SJCRH30 (cell line): Measurements from ENCODE around the gene LIMS2. TPM values are rescaled to one million over a fixed set of nuclear protein-coding genes. Genes with fewer than 3 reads are reported as not detected.

Experiments
- DNase-seq, 2 experiments: peaks; one replicate each; pipeline ENCODE4 v3.0.0-alpha.2; 2015 to 2020
- H3K27ac ChIP-seq: fragments of 250-450 bp; sonication (Bioruptor Pico); 2 replicates; pipeline ENCODE4 v1.5.1; 2020; ENCODE audit warnings: mild to moderate bottlenecking, moderate library complexity
- H3K27me3 ChIP-seq: fragments of 250-450 bp; sonication (Bioruptor Pico); 2 replicates; pipeline ENCODE4 v1.5.1; 2020; ENCODE audit warnings: mild to moderate bottlenecking, moderate library complexity
- H3K36me3 ChIP-seq: fragments of 250-450 bp; sonication (Bioruptor Pico); 2 replicates; pipeline ENCODE4 v1.5.1; 2020; ENCODE audit warnings: mild to moderate bottlenecking, moderate library complexity
- H3K4me1 ChIP-seq: fragments of 250-450 bp; sonication (Bioruptor Pico); 2 replicates; pipeline ENCODE4 v1.5.1; 2020; ENCODE audit warnings: mild to moderate bottlenecking, moderate library complexity
- H3K4me3 ChIP-seq: fragments of 250-450 bp; sonication (Bioruptor Pico); 2 replicates; pipeline ENCODE4 v1.5.1; 2020; ENCODE audit warnings: mild to moderate bottlenecking, moderate library complexity
- H3K9me3 ChIP-seq: fragments of 250-450 bp; sonication (Bioruptor Pico); replicated peaks from 2 replicates; pipeline ENCODE4 v1.5.1; 2020; ENCODE audit warnings: mild to moderate bottlenecking, moderate library complexity
- total RNA-seq: library from RNA; depleted of rRNA; stranded (reverse); fragments of >200 nt; shearing (Covaris generic); gene quantifications from 2 replicates; pipeline ENCODE4 v1.2.3, GENCODE V29; 2014

Gene LIMS2
- total RNA-seq, 1 experiment from 2014 or later: 5.5 TPM

GRCh38 chr2:127705391-127706065 lies 30.2 kb upstream of the LIMS2 start:
- Histone ChIP-seq H3K27me3 (no peaks in the 10 kb centered on the region), H3K4me1 (no peaks in the 10 kb centered on the region), H3K4me3 (no peak overlapping the region), H3K36me3 (peaks cover 18% of the 10 kb centered on the region), H3K9me3 (no peaks in the 10 kb centered on the region), H3K27ac (no peak overlapping the region)
- no peak for DNase-seq

GRCh38 chr2:127704641-127705390 lies 29.5 kb upstream of the LIMS2 start:
- Histone ChIP-seq H3K4me3 (no peak overlapping the region), H3K27ac (no peak overlapping the region), H3K36me3 (peaks cover 18% of the 10 kb centered on the region), H3K4me1 (no peaks in the 10 kb centered on the region), H3K9me3 (no peaks in the 10 kb centered on the region), H3K27me3 (no peaks in the 10 kb centered on the region)
- DNase-seq: no peak

DNA sequence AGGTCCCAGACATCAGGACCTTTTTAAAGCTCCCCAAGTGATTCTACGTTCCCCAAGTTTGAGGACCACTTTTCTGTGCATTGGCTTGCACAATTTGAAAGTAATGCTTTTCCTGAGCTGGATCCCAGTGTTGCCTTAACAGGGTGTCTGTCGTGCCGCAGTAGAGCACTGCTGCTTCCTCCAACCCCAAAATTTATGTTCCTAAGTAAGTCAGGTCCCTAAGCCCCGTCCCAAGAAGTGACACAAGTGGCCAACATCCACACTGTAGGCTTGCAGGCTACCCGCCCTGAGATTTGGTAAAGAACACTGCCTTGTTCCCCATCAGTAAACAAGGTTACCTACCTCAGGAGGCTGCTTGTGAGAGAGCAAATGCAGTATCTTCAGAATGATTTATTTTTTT lies 28.0 kb upstream of the LIMS2 start:
- DNase-seq: no peak

GRCh38 chr2:127702395-127703009 lies 27.2 kb upstream of the LIMS2 start:
- peaks cover 13% of the 10 kb centered on the region for H3K36me3 ChIP-seq
- peak overlapping the region; percentile 67 for H3K4me3 ChIP-seq
- H3K9me3 ChIP-seq: no peaks in the 10 kb centered on the region
- peak overlapping the region; percentile 62; the same call in 1 of the 2 replicates for H3K27ac ChIP-seq
- no peaks in the 10 kb centered on the region for H3K27me3 ChIP-seq
- no peak for DNase-seq
- H3K4me1 ChIP-seq: no peaks in the 10 kb centered on the region

More for the DNA sequence above, 28.0 kb upstream of the LIMS2 start:
- Histone ChIP-seq H3K27me3 (no peaks in the 10 kb centered on the region), H3K27ac (no peak overlapping the region), H3K4me3 (no peak overlapping the region), H3K4me1 (no peaks in the 10 kb centered on the region), H3K9me3 (no peaks in the 10 kb centered on the region), H3K36me3 (peaks cover 14% of the 10 kb centered on the region)

DNA sequence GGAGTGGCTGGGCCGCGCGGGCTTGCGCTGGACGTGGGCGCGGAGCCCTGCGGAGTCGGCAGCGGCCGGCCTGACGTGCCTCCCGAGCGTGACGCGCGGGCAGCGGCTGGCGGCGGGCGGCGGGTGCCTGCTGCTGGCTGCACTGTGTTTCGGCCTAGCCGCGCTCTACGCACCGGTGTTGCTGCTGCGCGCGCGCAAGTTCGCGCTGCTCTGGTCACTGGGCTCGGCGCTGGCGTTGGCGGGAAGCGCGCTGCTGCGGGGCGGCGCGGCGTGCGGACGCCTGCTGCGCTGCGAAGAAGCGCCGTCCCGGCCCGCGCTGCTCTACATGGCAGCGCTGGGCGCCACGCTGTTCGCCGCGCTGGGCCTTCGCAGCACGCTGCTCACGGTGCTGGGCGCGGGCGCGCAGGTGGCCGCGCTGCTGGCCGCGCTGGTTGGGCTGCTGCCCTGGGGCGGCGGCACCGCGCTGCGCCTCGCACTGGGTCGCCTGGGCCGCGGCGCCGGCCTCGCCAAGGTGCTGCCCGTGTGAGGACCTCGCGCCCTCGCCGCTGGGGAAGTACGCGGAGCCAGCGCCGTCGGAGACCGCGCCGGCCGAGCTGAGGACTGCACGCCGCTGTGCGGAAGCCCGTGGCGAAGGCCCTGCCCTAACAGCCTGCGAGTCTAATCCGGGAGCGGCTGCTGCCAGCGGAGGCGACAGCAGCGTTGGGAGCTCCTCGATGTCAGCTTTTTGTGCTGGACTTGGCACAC lies 26.5 kb upstream of the LIMS2 start:
- peak; percentile 80 to 84 for DNase-seq
- no peaks in the 10 kb centered on the region for H3K27me3 ChIP-seq
- H3K9me3 ChIP-seq: no peaks in the 10 kb centered on the region
- peak overlapping the region; percentile 62 for H3K27ac ChIP-seq
- no peaks in the 10 kb centered on the region for H3K4me1 ChIP-seq
- H3K4me3 ChIP-seq: peak overlapping the region; percentile 67
- H3K36me3 ChIP-seq: peaks cover 9% of the 10 kb centered on the region; the same call in 1 of the 2 replicates

- H3K27ac ChIP-seq: peak within 1 kb of the TSS; percentile 62
- peak; percentile 92 to 93 for DNase-seq
- peak within 1 kb of the TSS; percentile 67 for H3K4me3 ChIP-seq
- H3K36me3 ChIP-seq: peaks cover 9% of the 10 kb centered on the region; the same call in 1 of the 2 replicates
- no peaks in the 10 kb centered on the region for H3K4me1 ChIP-seq
- H3K27me3 ChIP-seq: no peaks in the 10 kb centered on the region
- H3K9me3 ChIP-seq: no peaks in the 10 kb centered on the region
These were observed 25.9 kb upstream of the LIMS2 start, which contains the start of gene SFT2D3 for GRCh38 chr2:127701193-127701650. SFT2D3 (plus strand) TSS chr2:127701497; CDS start chr2:127701529, 32 bp downstream.

- no peaks in the 10 kb centered on the region for H3K4me1 ChIP-seq
- peak overlapping the region; percentile 62 for H3K27ac ChIP-seq
- no peak for DNase-seq
These were observed 25.3 kb upstream of the LIMS2 start for GRCh38 chr2:127700527-127701192.

DNA sequence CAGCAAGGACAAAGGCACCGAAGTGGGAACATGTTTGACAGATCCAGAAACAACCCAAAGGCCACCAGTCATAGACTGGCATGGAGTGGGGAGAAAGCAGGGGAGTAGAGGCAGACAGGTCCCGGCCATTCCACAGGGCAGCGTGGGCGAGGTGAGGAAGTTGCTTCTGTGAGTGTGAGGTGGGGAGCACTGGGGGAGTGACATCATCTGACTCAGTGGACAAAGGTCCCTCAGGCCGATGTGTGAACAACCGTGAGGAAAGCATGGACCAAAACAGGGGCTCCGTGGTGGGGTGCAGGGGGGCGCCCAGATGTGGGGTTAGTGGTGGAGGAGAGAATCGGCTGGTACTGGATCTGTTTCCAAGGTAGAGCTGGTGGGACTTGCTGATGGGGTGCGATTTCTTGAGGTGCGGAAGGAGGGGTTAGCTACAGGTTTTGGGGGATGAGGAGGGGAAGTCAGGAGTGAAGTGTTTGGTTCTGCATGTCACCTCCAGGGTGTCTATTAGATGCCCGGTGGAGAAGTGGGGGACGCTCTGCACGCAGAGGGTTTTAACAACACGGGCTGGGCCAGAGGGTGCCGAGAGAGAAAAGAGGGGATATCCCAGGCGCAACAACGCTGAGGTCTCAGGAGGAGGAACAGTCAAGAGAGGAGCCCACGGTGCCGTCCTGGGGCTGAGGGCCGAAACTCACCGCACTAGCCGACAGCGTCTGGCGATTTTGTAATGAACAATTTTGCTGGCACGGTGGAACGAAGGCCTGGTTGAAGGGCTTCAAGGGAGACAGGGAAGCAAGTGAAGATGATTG lies 23.4 kb upstream of the LIMS2 start:
- H3K4me3 ChIP-seq: no peak overlapping the region
- no peak for DNase-seq
- H3K9me3 ChIP-seq: no peaks in the 10 kb centered on the region
- H3K27me3 ChIP-seq: no peaks in the 10 kb centered on the region
- no peaks in the 10 kb centered on the region for H3K4me1 ChIP-seq
- H3K36me3 ChIP-seq: peaks cover 3% of the 10 kb centered on the region; the same call in 1 of the 2 replicates
- no peak overlapping the region for H3K27ac ChIP-seq

More at GRCh38 chr2:127700527-127701192, 25.3 kb upstream of the LIMS2 start:
- Histone ChIP-seq H3K27me3 (no peaks in the 10 kb centered on the region), H3K4me3 (peak overlapping the region; percentile 67), H3K36me3 (peaks cover 9% of the 10 kb centered on the region; the same call in 1 of the 2 replicates), H3K9me3 (no peaks in the 10 kb centered on the region)

- Histone ChIP-seq H3K27me3 (no peaks in the 10 kb centered on the region), H3K27ac (no peak overlapping the region), H3K4me3 (no peak overlapping the region), H3K9me3 (no peaks in the 10 kb centered on the region), H3K4me1 (no peaks in the 10 kb centered on the region), H3K36me3 (no peaks in the 10 kb centered on the region)
- DNase-seq: no peak
These were observed 22.3 kb upstream of the LIMS2 start for GRCh38 chr2:127697482-127698180.

- peak in 1 of 2 experiments; percentile 56 for DNase-seq
- H3K36me3 ChIP-seq: no peaks in the 10 kb centered on the region
- no peaks in the 10 kb centered on the region for H3K4me1 ChIP-seq
- H3K4me3 ChIP-seq: peak overlapping the region; percentile 34
- H3K9me3 ChIP-seq: peaks cover 6% of the 10 kb centered on the region; the same call in 1 of the 2 replicates
- no peak overlapping the region for H3K27ac ChIP-seq
- H3K27me3 ChIP-seq: no peaks in the 10 kb centered on the region
These were observed 20.5 kb upstream of the LIMS2 start for GRCh38 chr2:127695491-127696472.

DNA sequence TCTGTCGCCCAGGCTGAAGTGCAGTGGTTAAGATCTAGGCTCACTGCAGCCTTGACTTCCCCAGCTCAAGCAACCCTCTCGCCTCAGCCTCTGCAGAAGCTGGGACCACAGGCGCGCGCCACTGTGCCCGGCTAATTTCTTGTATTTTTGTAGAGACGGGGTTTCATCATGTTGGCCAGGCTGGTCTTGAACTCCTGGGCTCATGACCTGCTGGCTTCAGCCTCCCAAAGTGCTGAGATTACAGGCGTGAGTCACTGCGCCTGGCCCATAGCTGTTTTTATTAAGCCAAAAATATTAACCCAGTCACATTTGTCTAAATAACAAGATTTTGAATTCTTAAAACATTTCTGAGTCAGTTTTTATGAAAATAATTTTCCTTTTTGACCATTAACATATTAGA lies 19.7 kb upstream of the LIMS2 start:
- no peak for DNase-seq
- peaks cover 6% of the 10 kb centered on the region for H3K9me3 ChIP-seq
- H3K4me3 ChIP-seq: no peak overlapping the region; the same call in 1 of the 2 replicates
- H3K36me3 ChIP-seq: no peaks in the 10 kb centered on the region
- no peak overlapping the region for H3K27ac ChIP-seq
- no peaks in the 10 kb centered on the region for H3K27me3 ChIP-seq
- no peaks in the 10 kb centered on the region for H3K4me1 ChIP-seq

DNA sequence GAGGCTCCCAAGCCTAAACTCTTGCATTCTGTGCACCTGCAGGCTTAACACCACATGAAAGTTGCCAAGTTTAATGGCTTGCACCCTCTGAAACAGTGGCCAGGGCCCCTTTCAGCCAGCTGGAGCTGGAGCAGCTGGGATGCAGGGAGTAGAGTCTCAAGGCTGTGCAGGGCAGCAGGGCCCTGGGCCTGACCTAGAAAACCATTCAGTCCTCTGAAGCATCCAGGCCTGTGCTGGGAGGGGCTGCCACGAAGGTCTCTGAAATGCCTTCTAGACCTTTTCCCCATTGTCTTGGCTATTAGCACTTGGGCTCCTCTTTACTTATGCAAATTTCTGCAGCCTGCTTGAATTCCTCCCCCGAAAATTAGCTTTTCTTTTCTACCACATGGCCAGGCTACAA lies 15.4 kb upstream of the LIMS2 start:
- peaks cover 6% of the 10 kb centered on the region for H3K9me3 ChIP-seq

More for the DNA sequence above, 15.4 kb upstream of the LIMS2 start:
- H3K4me1 ChIP-seq: no peaks in the 10 kb centered on the region
- H3K27me3 ChIP-seq: no peaks in the 10 kb centered on the region
- no peak overlapping the region for H3K27ac ChIP-seq
- no peaks in the 10 kb centered on the region for H3K36me3 ChIP-seq
- no peak overlapping the region for H3K4me3 ChIP-seq
- DNase-seq: no peak
